Prostate gland (tissue), 2 donors: ENCODE results near the gene LAMA3.

ENCODE experiments used
- CTCF ChIP-seq, 4 experiments: fragments of 200-600 bp in 2 of 4; fragments of 450-650 bp in 2 of 4; sonication (generic) in 2 of 4; IDR thresholded peaks; 1 replicate in 3 of 4; 2 replicates in 1 of 4; pipeline ENCODE4 v1.5.1; 2016 to 2019; ENCODE audit warnings: antibody characterized with exemption in 4 of 4, mild to moderate bottlenecking in 2 of 4, moderate library complexity in 2 of 4
- POLR2A ChIP-seq: fragments of 450-650 bp; IDR thresholded peaks from one replicate; pipeline ENCODE4 v1.6.1; 2016; ENCODE audit warnings: antibody characterized with exemption, mild to moderate bottlenecking
- POLR2AphosphoS5 ChIP-seq: sonication (generic); formaldehyde crosslinking; IDR thresholded peaks from one replicate; pipeline ENCODE4 v1.6.1; 2017; ENCODE audit warnings: antibody characterized with exemption

GRCh38 chr18:23763343-23763742, 74.1 kb downstream of the LAMA3 start:
- TF ChIP-seq CTCF (IDR thresholded peaks at IDR 0.05), result no peak
- no peak for TF ChIP-seq POLR2AphosphoS5
- TF ChIP-seq POLR2A, result no peak
